ENCODE measurements around the gene IRX2.

- TF ChIP-seq CTCF (conservative IDR thresholded peaks at IDR 0.05) (no peak), ZFX (IDR thresholded peaks at IDR 0.05) (peak; percentile 50; the same call in 1 of the 2 replicates)
Measured at GRCh38 chr5:2752059-2752820, 763 bp upstream of the IRX2 start.
